Measurements from ENCODE around the gene COBL. TPM values are rescaled to one million over a fixed set of nuclear protein-coding genes. Genes with fewer than 3 reads are reported as not detected.

The COBL gene
- total and polyA plus RNA-seq, 2 of the 8 experiments (the other 6 are each of a cell fraction or from before 2014, with no cell fraction given): 13.8 to 40.4 TPM

- H3K79me2 ChIP-seq (ENCODE audit: control insufficient read depth in 1 of 2, insufficient read depth in 2 of 2, low read length in 2 of 2): no peaks in the 10 kb centered on the region
- POLR2A ChIA-PET (ENCODE audit: partially characterized antibody): no interaction called here
- H3K36me3 ChIP-seq (ENCODE audit: control insufficient read depth in 2 of 4, insufficient read depth in 4 of 4, low read length in 3 of 4): no peaks in the 10 kb centered on the region
- CTCF ChIA-PET (ENCODE audit: partially characterized antibody): interaction anchor here (0.8 to 1.8 kb wide), 3 partner anchors 84 to 311 kb away, joined by 3 read pairs; no protein-coding TSS in a partner anchor
- peak overlapping the region in 1 of 2 experiments; percentile 2; a peak in 2 of 4 replicates for H3K4me2 ChIP-seq (ENCODE audit: insufficient read depth in 1 of 2, low read depth in 2 of 2, low read length in 2 of 2)
- H4K8ac ChIP-seq (ENCODE audit: extremely low read depth, insufficient read depth, low read length): no peak overlapping the region
- H3K27me3 ChIP-seq (replicated peaks in 1 of 4; ENCODE audit: control insufficient read depth in 3 of 4, extremely low read depth in 1 of 4, insufficient read depth in 3 of 4, low read length in 3 of 4): no peaks in the 10 kb centered on the region; a peak in 1 of 7 replicates
- no peak overlapping the region for H3K4ac ChIP-seq (replicated peaks; ENCODE audit: insufficient read length, low read depth, low read length)
- no peak overlapping the region for H2BK12ac ChIP-seq (ENCODE audit: low read depth, low read length)
- no peak overlapping the region for H3K27ac ChIP-seq (ENCODE audit: low read depth, low read length)
- no peak overlapping the region for H2BK15ac ChIP-seq (ENCODE audit: low read length)
- peaks cover 4 to 13% (median 10%) of the 10 kb centered on the region in 4 experiments for H3K4me1 ChIP-seq (replicated peaks in 1 of 4; ENCODE audit: control insufficient read depth in 3 of 4, insufficient read depth in 4 of 4, low read length in 3 of 4)
- H3K14ac ChIP-seq (ENCODE audit: insufficient read length): no peak overlapping the region
- 0 out of 8 replicates have a peak overlapping the region, but pooled peaks of 1 of the 4 experiments have one; percentile 7 for H3K4me3 ChIP-seq (ENCODE audit: extremely low read depth in 1 of 4, insufficient read depth in 2 of 4, low read depth in 3 of 4, low read length in 4 of 4)
- H3K23ac ChIP-seq (ENCODE audit: insufficient read length): no peak overlapping the region
- no peak for FAIRE-seq
- H2BK5ac ChIP-seq (ENCODE audit: low read depth, low read length): no peak overlapping the region; the same call in 1 of the 2 replicates
- TF ChIP-seq SIRT6 (IDR thresholded peaks at IDR 0.05; ENCODE audit: low read length) (no peak), HDAC2 (IDR thresholded peaks at IDR 0.05; ENCODE audit: borderline replicate concordance in 1 of 2, low read depth in 2 of 2, low read length in 2 of 2) (no peak), CBX5 (IDR thresholded peaks at IDR 0.05; ENCODE audit: low read depth, low read length) (no peak), SRF (IDR thresholded peaks at IDR 0.05; ENCODE audit: low read depth, low read length) (no peak), CREB1 (IDR thresholded peaks at IDR 0.05) (no peak), GTF2F1 (IDR thresholded peaks at IDR 0.05; ENCODE audit: borderline replicate concordance, low read depth, low read length) (no peak), TCF12 (IDR thresholded peaks at IDR 0.05; ENCODE audit: low read depth, low read length) (no peak), BCL11A (IDR thresholded peaks at IDR 0.05; ENCODE audit: low read depth in 2 of 2, low read length in 2 of 2) (no peak), BRCA1 (IDR thresholded peaks at IDR 0.05; ENCODE audit: low read depth, low read length) (no peak)
- no peaks in the 10 kb centered on the region for H4K20me1 ChIP-seq (replicated peaks in 1 of 2; ENCODE audit: control insufficient read depth in 1 of 2, insufficient read depth in 2 of 2, low read length in 2 of 2)
- H3K23me2 ChIP-seq (ENCODE audit: low read depth, low read length): no peaks in the 10 kb centered on the region; the same call in 1 of the 2 replicates
- no peaks in the 10 kb centered on the region for H3K9me3 ChIP-seq (ENCODE audit: insufficient read depth in 2 of 2, low read depth in 1 of 2, low read length in 1 of 2)
- 25% methylated on average over 1 of the region's 1 CpG; no CpG with 5 or more reads in 1 of the 2 experiments for WGBS, 2 experiments (ENCODE audit: extremely low coverage in 1 of 2, insufficient coverage in 1 of 2, insufficient read length in 1 of 2, insufficient replicate concordance in 2 of 2, low coverage in 1 of 2, low lambda C conversion rate in 2 of 2, missing lambda C conversion rate in 1 of 2)
- H2AK5ac ChIP-seq (ENCODE audit: low read depth, low read length): no peak overlapping the region
- H3K56ac ChIP-seq (replicated peaks; ENCODE audit: insufficient read length, low read depth, low read length): no peak overlapping the region
- no peaks in the 10 kb centered on the region for H3K79me1 ChIP-seq (ENCODE audit: low read depth, low read length)
- H3K9ac ChIP-seq (replicated peaks in 1 of 4; ENCODE audit: extremely low read depth in 1 of 4, low read depth in 3 of 4, low read length in 3 of 4): no peak overlapping the region
- no peak for DNase-seq (ENCODE audit: low read depth in 1 of 2, low spot score in 2 of 2)
- no peak overlapping the region for H4K91ac ChIP-seq (replicated peaks; ENCODE audit: insufficient read length, low read length)
- no peak overlapping the region for H2AFZ ChIP-seq (ENCODE audit: low read length)
- no peak overlapping the region for H2BK20ac ChIP-seq (ENCODE audit: low read length)
- H2BK120ac ChIP-seq (replicated peaks; ENCODE audit: low read depth, low read length): peak overlapping the region; percentile 19
- no peak overlapping the region for H3K18ac ChIP-seq (ENCODE audit: extremely low read depth, low read length)
- no peak overlapping the region for H4K5ac ChIP-seq (ENCODE audit: insufficient read length, low read depth, low read length)
These were observed 332.8 kb downstream of the COBL start for GRCh38 chr7:50983850-50984249.
